GM18505 (cell line): ENCODE data around the gene SLC6A17.

Experiments
- ATAC-seq: cut with Tn5 transposase; IDR thresholded peaks from one replicate; pipeline ENCODE4 v1.9.1; 2021; ENCODE audit not compliant: unreplicated experiment
- POLR2A ChIP-seq: IDR thresholded peaks from 4 replicates; pipeline ENCODE4 v1.6.1; 2011; ENCODE audit warnings: borderline replicate concordance; ENCODE audit not compliant: insufficient read depth, insufficient read length; ENCODE audit errors: extremely low read depth

The SLC6A17 gene

GRCh38 chr1:110151175-110151669, 928 bp downstream of the SLC6A17 start:
- TF ChIP-seq POLR2A, result no peak
- no peak for ATAC-seq

GRCh38 chr1:110152133-110152785, 2.0 kb downstream of the SLC6A17 start:
- no peak for TF ChIP-seq POLR2A
- ATAC-seq, result no peak

GRCh38 chr1:110153407-110153950, 3.2 kb downstream of the SLC6A17 start:
- no peak for TF ChIP-seq POLR2A
- ATAC-seq, result no peak

DNA sequence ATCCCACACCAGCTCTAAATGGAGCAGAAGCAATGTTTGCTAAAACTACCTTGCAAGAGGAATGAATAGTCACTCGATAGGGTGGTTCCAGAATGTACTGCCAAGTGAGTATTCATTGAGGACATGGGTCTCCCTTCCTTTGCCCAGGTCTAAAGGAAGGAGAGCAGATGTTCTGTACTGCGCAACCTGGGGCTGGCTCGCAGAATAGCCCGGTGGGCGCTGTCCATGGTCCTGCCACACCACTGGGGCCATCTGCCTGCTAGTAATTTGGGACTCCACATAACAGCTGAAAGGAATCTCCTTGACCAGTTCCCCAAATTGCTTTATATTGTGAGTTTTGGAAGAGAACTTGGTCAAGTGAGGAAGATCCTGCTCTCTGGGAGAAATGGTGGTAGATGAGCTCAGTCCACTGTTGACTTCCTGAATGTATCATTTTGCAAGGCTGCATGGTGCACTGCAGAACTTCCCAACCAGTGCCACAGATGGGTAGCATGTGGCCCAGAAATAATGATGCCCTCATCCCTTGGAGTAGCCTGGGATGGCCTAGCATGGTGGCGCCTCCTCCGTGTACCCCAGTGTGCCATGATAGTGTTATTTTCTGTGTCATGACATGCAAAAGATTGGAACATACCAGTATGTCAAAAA, 5.7 kb downstream of the SLC6A17 start:
- no peak for ATAC-seq
- no peak for TF ChIP-seq POLR2A

DNA sequence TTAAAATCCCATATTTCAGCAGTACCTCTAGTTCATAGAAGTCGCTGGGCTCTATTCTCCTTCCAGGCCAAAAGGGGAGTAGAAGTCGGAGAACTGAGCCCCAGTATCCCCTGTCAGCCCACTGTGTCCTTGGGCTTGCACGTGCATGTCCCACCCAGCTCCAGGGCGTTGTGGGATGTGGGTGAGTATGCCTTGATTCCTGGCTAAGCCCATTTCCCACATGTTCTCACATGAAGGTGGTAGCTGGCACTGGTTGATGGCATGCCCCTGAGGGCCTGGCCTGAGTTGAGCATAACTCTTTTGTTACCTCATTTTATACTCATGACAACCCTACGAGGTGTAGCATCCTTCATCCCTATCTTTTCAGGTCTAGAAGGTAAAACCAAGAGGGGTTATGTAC, 8.0 kb downstream of the SLC6A17 start:
- no peak for TF ChIP-seq POLR2A
- ATAC-seq, result no peak

GRCh38 chr1:110159168-110159567, 8.9 kb downstream of the SLC6A17 start:
- ATAC-seq, result no peak

DNA sequence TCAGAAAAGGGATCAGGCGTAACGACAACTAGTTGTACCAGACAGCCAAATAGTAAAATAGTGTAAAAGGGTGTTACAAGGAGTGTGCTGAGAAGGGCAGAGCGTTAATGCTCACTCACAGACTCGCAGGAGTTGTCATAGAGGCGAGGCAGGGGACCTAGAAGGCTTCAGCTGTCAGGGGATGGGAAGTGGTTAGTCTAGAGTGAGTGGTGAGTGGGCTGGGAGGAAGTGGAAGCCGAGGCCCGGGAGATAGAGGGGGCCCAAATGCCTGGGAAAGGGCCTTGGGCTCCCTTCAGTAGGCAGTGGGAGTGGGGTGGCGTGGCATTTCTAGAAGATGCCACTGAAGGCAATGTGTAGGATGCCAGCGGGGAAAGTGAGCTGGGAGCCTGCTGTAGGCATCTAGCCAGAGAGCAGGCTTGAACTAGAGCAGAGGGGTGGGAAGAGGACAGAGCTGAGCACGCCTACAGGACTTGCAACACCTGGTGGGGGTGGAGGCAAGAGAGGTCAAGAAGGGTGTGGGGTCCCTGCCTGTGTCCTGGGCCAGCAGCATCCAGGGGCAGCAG, 10.3 kb downstream of the SLC6A17 start:
- no peak for ATAC-seq
- TF ChIP-seq POLR2A, result no peak

More at GRCh38 chr1:110159168-110159567, 8.9 kb downstream of the SLC6A17 start:
- no peak for TF ChIP-seq POLR2A

DNA sequence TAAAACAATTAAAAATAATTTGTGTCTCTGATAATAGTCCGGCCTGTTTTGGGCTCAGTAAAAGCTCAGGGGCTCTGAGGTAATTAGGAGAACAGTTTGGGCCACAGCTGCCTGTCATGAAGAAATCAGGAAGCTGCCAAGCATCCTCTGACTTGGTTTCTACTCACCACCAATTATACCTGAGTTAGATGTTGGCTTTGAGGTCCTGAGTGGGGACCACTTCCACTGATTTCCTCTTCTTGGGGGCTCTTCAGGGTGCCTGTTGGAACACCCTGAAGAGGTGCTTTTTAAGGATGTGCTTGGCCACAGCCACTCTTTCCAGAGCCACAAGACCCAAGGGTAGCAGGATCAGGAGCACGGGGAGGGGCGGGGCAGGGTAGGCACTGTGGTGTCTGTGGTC, 10.9 kb downstream of the SLC6A17 start:
- TF ChIP-seq POLR2A, result no peak
- no peak for ATAC-seq

DNA sequence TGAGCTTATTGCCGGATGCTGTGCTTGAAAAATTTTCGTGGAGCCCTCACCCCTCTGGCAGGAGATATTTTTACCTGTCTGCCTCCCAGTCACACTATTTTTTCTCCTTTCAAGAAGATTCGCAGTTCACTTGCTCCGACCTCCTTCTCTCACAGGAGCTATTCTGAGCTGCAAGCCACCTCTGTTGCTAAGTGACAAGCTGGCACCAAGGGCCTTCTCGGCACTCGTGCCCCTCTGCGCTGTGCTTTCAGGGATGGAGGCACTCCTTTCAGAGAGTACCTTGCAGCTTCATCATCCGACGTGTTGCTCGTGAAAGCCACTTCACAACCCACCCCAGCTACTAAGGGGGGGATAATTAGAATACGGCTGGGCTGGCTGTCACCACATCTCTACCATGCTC, 11.6 kb downstream of the SLC6A17 start:
- ATAC-seq, result no peak
- no peak for TF ChIP-seq POLR2A

DNA sequence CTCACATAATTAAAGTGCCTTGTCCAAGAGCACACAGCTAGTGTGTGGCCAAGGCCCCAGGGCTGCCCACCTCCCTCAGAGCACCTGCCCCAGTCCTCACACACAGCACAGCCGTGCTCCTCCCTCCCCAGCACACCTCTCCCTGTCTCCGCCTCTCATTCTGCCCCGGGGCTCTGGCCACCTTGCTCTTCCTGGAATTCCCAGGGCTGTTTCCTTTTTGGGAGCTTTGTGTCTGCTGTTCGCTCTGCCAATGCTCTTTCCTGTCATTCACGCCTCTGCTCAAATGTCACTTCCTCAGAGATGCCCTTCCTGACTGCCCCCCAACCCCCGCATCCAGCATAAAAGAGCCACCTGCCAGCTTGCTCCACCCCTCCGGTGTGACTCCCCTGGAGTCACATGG, 13.3 kb downstream of the SLC6A17 start:
- ATAC-seq, result no peak
- TF ChIP-seq POLR2A, result no peak

GRCh38 chr1:110164725-110165350, 14.5 kb downstream of the SLC6A17 start:
- no peak for TF ChIP-seq POLR2A
- no peak for ATAC-seq

- ATAC-seq, result no peak
These were observed 15.5 kb downstream of the SLC6A17 start for GRCh38 chr1:110165761-110166231.

DNA sequence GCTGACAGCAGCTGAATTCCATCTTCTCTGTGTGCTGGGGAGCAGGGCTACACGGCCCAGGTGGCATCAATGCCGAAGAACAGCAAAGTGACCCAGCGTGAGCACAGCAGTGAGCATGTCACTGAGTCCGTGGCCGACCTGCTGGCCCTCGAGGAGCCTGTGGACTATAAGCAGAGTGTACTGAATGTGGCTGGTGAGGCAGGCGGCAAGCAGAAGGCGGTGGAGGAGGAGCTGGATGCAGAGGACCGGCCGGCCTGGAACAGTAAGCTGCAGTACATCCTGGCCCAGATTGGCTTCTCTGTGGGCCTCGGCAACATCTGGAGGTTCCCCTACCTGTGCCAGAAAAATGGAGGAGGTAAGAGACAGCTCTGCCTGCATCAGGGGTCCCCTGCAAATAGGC, 16.6 kb downstream of the SLC6A17 start:
- no peak for TF ChIP-seq POLR2A
- no peak for ATAC-seq

More at GRCh38 chr1:110165761-110166231, 15.5 kb downstream of the SLC6A17 start:
- no peak for TF ChIP-seq POLR2A
